ENCODE measurements around the gene SPATA31C2. TPM values are rescaled to one million over a fixed set of nuclear protein-coding genes. Genes with fewer than 3 reads are reported as not detected.
"Not testable (repeated sequence)": the region's sequence is repeated elsewhere in the genome, so short reads cannot be mapped to it uniquely, and the experiment has no call there.

The SPATA31C2 gene
- total RNA-seq, 1 experiment from 2014 or later: not detected

DNA sequence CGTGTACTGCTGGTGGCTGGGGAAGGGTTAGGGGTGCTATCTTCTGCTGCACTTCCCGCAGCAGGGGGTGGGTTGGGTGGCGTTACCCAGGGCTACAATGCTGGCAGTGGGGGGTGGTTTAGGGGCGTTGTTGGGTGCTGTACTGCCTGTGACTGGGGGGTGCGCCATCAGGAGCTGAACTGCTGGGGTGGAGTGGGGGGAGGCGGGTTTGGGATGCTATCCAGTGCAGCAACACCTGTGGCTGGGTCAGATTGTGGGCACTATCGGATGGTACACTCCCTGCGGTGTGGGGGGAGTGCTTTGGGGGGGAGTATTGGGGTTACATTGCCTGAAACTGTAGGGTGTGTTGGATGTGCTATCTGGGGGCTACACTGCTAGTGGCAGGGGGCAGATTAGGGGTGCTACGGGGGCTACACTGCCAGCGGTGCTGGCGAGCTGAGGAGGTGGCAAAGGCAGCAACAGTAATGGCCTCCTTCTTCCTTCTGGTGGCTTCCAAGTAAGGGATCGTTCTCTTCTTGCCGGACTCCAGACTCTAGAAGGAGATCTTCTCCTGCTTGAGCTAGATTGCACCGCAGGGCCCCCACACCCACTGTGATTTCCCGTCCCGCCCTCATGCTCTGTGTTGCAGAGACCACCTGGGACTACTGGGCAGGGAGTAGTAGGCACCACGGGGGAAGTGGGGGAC is 23.9 kb downstream of the SPATA31C2 start:
- H3K27me3 ChIP-seq (ENCODE audit: insufficient read depth, low read depth); DNase-seq; H3F3A ChIP-seq (ENCODE audit: insufficient read depth, low read depth); H3K4me2 ChIP-seq; POLR2A ChIA-PET (ENCODE audit: unreplicated experiment); H3K4me1 ChIP-seq (replicated peaks; ENCODE audit: insufficient read depth); CTCF ChIA-PET; BruUV-seq (replicated peaks); H3K4me3 ChIP-seq; H2AFZ ChIP-seq; H3K9me3 ChIP-seq (ENCODE audit: insufficient read depth, low read depth); H3K9me2 ChIP-seq (ENCODE audit: insufficient read depth); H3K27ac ChIP-seq; H3K36me3 ChIP-seq (ENCODE audit: low read depth); intact Hi-C loops (cut with micrococcal nuclease; ENCODE audit: unreplicated experiment); H4K20me1 ChIP-seq (ENCODE audit: insufficient read depth); H3K79me2 ChIP-seq (ENCODE audit: low read depth): not testable (repeated sequence)

DNA sequence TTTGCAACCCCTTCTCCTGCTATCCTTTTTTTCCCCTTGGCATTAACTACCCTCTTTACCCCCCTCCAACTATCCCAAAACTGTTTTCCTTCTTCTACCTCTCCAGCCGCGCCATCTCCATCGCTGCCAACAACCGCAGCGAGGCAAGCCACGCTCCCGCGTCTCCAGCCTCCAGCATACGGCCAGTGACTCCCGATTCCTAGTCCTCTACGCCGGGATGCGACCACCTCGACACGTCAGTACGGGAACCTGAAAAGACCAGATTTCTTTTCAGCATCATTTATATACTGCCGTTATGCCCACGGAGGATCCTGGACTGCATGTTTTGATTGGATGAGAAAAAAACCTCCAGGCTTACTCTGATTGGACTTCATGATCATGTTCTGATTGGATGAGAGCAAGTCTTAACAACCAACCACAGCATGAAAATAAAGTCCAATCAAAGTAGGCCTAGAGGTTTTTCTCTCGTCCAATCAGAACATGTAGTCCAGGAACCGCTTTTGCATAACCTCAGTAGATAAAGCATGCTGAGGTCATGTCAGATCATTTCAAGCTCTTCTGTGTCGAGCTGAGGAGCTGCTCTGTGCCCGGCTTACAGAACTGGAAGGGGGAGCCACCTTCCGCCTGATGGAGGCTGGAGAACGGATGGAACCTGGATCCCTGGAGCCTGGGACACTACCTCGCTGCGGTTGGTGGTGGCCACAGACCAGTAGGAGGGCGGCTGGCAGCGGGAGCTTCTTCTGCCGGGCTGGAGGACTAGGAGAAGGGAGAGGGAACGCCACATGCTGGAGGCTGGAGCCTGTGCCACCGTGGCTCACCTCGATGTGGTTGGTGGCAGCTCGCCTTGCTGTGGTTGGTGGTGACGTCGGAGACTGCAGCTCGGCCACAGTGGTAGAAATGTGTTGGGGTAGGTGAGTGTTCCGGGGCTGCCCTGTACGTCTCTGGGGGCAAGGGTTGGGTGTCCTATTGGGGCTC is 24.8 kb downstream of the SPATA31C2 start:
- H3K27me3 ChIP-seq (ENCODE audit: insufficient read depth, low read depth); H3K79me2 ChIP-seq (ENCODE audit: low read depth); BruUV-seq (replicated peaks); H4K20me1 ChIP-seq (ENCODE audit: insufficient read depth); H3K4me2 ChIP-seq; H3F3A ChIP-seq (ENCODE audit: insufficient read depth, low read depth); H3K9me3 ChIP-seq (ENCODE audit: insufficient read depth, low read depth); intact Hi-C loops (cut with micrococcal nuclease; ENCODE audit: unreplicated experiment); POLR2A ChIA-PET (ENCODE audit: unreplicated experiment); H2AFZ ChIP-seq; H3K9me2 ChIP-seq (ENCODE audit: insufficient read depth); H3K4me3 ChIP-seq; CTCF ChIA-PET; H3K27ac ChIP-seq; H3K36me3 ChIP-seq (ENCODE audit: low read depth); H3K4me1 ChIP-seq (replicated peaks; ENCODE audit: insufficient read depth); DNase-seq: not testable (repeated sequence)

DNA sequence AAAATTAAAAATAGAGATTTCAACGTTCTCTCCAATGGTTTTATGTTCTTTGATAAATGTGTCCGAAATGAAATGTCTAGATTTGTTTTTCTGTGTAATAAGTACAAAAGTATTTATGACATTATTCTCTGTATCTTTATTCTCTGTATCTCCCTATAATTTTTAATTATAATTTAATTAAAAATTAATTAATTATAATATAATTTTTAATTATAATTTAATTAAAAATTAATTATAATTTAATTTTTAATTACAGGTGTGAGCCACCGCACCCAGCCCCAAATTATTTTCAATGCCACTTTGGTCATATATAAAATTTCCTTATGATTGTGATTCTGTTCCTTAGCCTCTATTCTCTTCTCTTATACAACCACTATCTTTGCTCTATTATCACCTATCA is 28.2 kb downstream of the SPATA31C2 start:
- DNase-seq: no peak
- Histone ChIP-seq H3K4me3 (no peak overlapping the region), H3K79me2 (ENCODE audit: low read depth) (no peaks in the 10 kb centered on the region), H3K9me2 (ENCODE audit: insufficient read depth) (no peaks in the 10 kb centered on the region), H2AFZ (no peak overlapping the region), H3K27me3 (ENCODE audit: insufficient read depth, low read depth) (no peaks in the 10 kb centered on the region), H3K27ac (no peak overlapping the region), H3K4me1 (replicated peaks; ENCODE audit: insufficient read depth) (no peaks in the 10 kb centered on the region), H3F3A (ENCODE audit: insufficient read depth, low read depth) (no peaks in the 10 kb centered on the region), H4K20me1 (ENCODE audit: insufficient read depth) (no peaks in the 10 kb centered on the region), H3K9me3 (ENCODE audit: insufficient read depth, low read depth) (no peaks in the 10 kb centered on the region), H3K36me3 (ENCODE audit: low read depth) (no peaks in the 10 kb centered on the region), H3K4me2 (no peak overlapping the region)
- TF ChIP-seq, protein P1, sequence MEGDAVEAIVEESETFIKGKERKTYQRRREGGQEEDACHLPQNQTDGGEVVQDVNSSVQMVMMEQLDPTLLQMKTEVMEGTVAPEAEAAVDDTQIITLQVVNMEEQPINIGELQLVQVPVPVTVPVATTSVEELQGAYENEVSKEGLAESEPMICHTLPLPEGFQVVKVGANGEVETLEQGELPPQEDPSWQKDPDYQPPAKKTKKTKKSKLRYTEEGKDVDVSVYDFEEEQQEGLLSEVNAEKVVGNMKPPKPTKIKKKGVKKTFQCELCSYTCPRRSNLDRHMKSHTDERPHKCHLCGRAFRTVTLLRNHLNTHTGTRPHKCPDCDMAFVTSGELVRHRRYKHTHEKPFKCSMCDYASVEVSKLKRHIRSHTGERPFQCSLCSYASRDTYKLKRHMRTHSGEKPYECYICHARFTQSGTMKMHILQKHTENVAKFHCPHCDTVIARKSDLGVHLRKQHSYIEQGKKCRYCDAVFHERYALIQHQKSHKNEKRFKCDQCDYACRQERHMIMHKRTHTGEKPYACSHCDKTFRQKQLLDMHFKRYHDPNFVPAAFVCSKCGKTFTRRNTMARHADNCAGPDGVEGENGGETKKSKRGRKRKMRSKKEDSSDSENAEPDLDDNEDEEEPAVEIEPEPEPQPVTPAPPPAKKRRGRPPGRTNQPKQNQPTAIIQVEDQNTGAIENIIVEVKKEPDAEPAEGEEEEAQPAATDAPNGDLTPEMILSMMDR (conservative IDR thresholded peaks at IDR 0.05): no peak
- TF ChIP-seq EZH2 (IDR thresholded peaks at IDR 0.05; ENCODE audit: low read depth): no peak
- intact Hi-C loops (cut with micrococcal nuclease; ENCODE audit: unreplicated experiment): no loop called here
- BruUV-seq (replicated peaks): no TSS peak
- ChIA-PET POLR2A (ENCODE audit: unreplicated experiment) (no interaction called here), CTCF (no interaction called here)

DNA sequence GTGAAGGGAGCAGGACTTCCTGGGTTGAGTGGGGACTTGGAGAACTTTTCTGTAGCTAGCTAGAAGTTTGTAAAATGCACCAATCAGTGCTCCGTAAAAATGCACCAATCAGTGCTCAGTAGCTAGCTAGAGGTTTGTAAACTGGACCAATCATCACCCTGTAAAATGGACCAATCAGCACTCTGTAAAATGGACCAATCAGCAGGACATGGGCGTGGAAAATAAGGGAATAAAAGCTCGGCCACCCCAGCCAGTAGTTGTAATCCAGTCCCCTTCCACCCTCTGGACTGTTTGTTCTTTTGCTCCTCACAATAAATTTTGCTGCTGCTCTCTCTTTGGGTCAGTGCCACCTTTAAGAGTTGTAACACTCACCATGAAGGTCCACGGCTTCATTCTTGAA is 29.5 kb downstream of the SPATA31C2 start:
- H3K4me2 ChIP-seq: no peak overlapping the region
- no peaks in the 10 kb centered on the region for H3K9me3 ChIP-seq (ENCODE audit: insufficient read depth, low read depth)
- no peaks in the 10 kb centered on the region for H3K79me2 ChIP-seq (ENCODE audit: low read depth)
- intact Hi-C loops (cut with micrococcal nuclease; ENCODE audit: unreplicated experiment): loop anchor here (5.0 kb wide), 1 partner anchor 279 kb away; the partner anchor contains the start of gene SPIN1
- H4K20me1 ChIP-seq (ENCODE audit: insufficient read depth): no peaks in the 10 kb centered on the region
- no peaks in the 10 kb centered on the region for H3K9me2 ChIP-seq (ENCODE audit: insufficient read depth)
- ChIA-PET POLR2A (ENCODE audit: unreplicated experiment) (interaction anchor here (0.6 kb wide), 1 partner anchor 366 kb away, joined by 3 read pairs; no protein-coding TSS in a partner anchor), CTCF (no interaction called here)
- TF ChIP-seq, protein P1 (conservative IDR thresholded peaks at IDR 0.05): no peak
- TF ChIP-seq EZH2 (IDR thresholded peaks at IDR 0.05; ENCODE audit: low read depth): no peak
- BruUV-seq (replicated peaks): no TSS peak
- H3K4me1 ChIP-seq (replicated peaks; ENCODE audit: insufficient read depth): no peaks in the 10 kb centered on the region
- H3K27ac ChIP-seq: no peak overlapping the region
- H3F3A ChIP-seq (ENCODE audit: insufficient read depth, low read depth): no peaks in the 10 kb centered on the region
- no peaks in the 10 kb centered on the region for H3K36me3 ChIP-seq (ENCODE audit: low read depth)
- no peak overlapping the region for H2AFZ ChIP-seq
- H3K27me3 ChIP-seq (ENCODE audit: insufficient read depth, low read depth): no peaks in the 10 kb centered on the region
- DNase-seq: no peak
- no peak overlapping the region for H3K4me3 ChIP-seq
